Iris pigment epithelial cell (primary cell): ENCODE data around the gene FEV.

ENCODE experiments used
- DNase-seq: peaks from one replicate; pipeline ENCODE4 v3.0.0-alpha.2; 2011; ENCODE audit warnings: low read depth

Gene FEV

GRCh38 chr2:218993345-218994315, 8.6 kb upstream of the FEV start, which contains the start of gene CRYBA2:
Gene CRYBA2 (minus strand): TSS chr2:218993422. CDS start chr2:218993176, 246 bp downstream.
- peak; percentile 24 for DNase-seq

- DNase-seq = no peak
These were observed 7.8 kb upstream of the FEV start for GRCh38 chr2:218992703-218993344.

- DNase-seq = no peak
These were observed 7.2 kb upstream of the FEV start for GRCh38 chr2:218992196-218992595.

GRCh38 chr2:218991674-218992168, 6.7 kb upstream of the FEV start:
- DNase-seq = peak; percentile 43

- no peak for DNase-seq
These were observed 5.6 kb upstream of the FEV start for GRCh38 chr2:218990612-218991011.

GRCh38 chr2:218990052-218990451, 5.1 kb upstream of the FEV start:
- no peak for DNase-seq

- no peak for DNase-seq
These were observed 3.7 kb upstream of the FEV start for GRCh38 chr2:218988650-218989049.

GRCh38 chr2:218988164-218988563, 3.2 kb upstream of the FEV start:
- DNase-seq = no peak

- no peak for DNase-seq
These were observed 1.3 kb upstream of the FEV start for GRCh38 chr2:218986148-218986761.

- DNase-seq = no peak
These were observed 524 bp upstream of the FEV start for GRCh38 chr2:218985325-218986091.

GRCh38 chr2:218984239-218985020, 554 bp downstream of the FEV start:
- no peak for DNase-seq

- no peak for DNase-seq
These were observed 1.1 kb downstream of the FEV start for GRCh38 chr2:218983934-218984238.

- no peak for DNase-seq
These were observed 1.6 kb downstream of the FEV start for GRCh38 chr2:218983263-218983933.

GRCh38 chr2:218982586-218983262, 2.3 kb downstream of the FEV start:
- no peak for DNase-seq

GRCh38 chr2:218981881-218982585, 3.0 kb downstream of the FEV start:
- no peak for DNase-seq

GRCh38 chr2:218981390-218981880, 3.5 kb downstream of the FEV start:
- no peak for DNase-seq

- no peak for DNase-seq
These were observed 4.1 kb downstream of the FEV start for GRCh38 chr2:218980735-218981389.
